Ovary (tissue), 3 donors: Measurements from ENCODE around the gene CRB2.

ENCODE experiments used
- CTCF ChIP-seq, 3 donors: fragments of 450-650 bp in 2 of 3; fragments of 200-600 bp in 1 of 3; IDR thresholded peaks; one replicate each; pipeline versions ENCODE4 v1.5.1 to v1.8.0; 2016 to 2022; ENCODE audit warnings: antibody characterized with exemption in 3 of 3, mild to moderate bottlenecking in 1 of 3
- POLR2A ChIP-seq: fragments of 450-650 bp; IDR thresholded peaks from one replicate; pipeline ENCODE4 v1.6.1; 2017; ENCODE audit warnings: antibody characterized with exemption, mild to moderate bottlenecking, moderate library complexity
- donor health status: DM: no; HTN: no; CAD: no.

DNA sequence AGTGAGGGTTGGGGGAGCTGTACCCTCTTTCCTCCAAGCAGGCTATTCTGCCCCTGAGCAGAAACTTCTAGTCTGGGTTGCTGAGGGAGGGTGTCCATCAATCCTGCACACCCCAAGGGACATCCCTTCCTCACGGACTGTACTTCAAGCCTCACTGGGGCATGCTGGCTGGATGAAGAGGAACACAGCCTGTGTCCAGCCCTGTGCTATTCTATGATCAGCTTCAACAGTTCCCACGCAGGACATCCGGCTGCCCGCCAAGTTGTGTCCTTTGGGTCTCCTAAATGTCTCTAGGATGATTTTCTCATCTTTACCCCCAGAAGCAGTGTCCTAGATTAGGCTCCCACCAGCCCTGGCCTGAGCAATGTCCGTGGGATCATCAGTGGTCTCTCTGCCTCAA lies 68.1 kb downstream of the CRB2 start:
- TF ChIP-seq POLR2A (no peak), CTCF (IDR thresholded peaks at IDR 0.05) (no peak)
